Natural killer cell treated with Interleukin-12 subunit alpha and Interleukin-12 subunit beta and Interleukin-15 and Interleukin-18, amount 100 ng/mL, for 72 hours (primary cell): ENCODE measurements around the gene SUN3. TPM values are rescaled to one million over a fixed set of nuclear protein-coding genes. Genes with fewer than 3 reads are reported as not detected.
A peak's percentile ranks its signal among the peaks of the same experiment; 100 is the strongest.

ENCODE experiments used
- ATAC-seq, 2 donors: fragments of 150-1000 bp; cut with Tn5 transposase in 1 of 2; sonication (Bioruptor Pico), chemical (Tn5 transposase) in 1 of 2; 2 replicates each; pipeline ENCODE4 v1.10.0; 2021
- DNase-seq: peaks from one replicate; pipeline ENCODE4 v3.0.0; 2022; ENCODE audit warnings: low spot score
- H3K27ac Mint-ChIP-seq, 2 donors: 1 replicate in 1 of 2; 2 replicates in 1 of 2; pipeline ENCODE4 v1.8.0; 2022; ENCODE audit warnings: mixed read lengths in 2 of 2, mild to moderate bottlenecking in 1 of 2, moderate library complexity in 1 of 2
- H3K27me3 Mint-ChIP-seq, 2 donors: 1 replicate in 1 of 2; 2 replicates in 1 of 2; pipeline ENCODE4 v1.8.0; 2022; ENCODE audit warnings: mixed read lengths in 2 of 2
- H3K36me3 Mint-ChIP-seq: one replicate; pipeline ENCODE4 v1.8.0; 2022; ENCODE audit warnings: mixed read lengths
- H3K4me1 Mint-ChIP-seq, 2 donors: 1 replicate in 1 of 2; 2 replicates in 1 of 2; pipeline ENCODE4 v1.8.0; 2022; ENCODE audit warnings: low read depth in 2 of 2, mixed read lengths in 2 of 2, mild to moderate bottlenecking in 1 of 2
- H3K4me3 Mint-ChIP-seq: one replicate; pipeline ENCODE4 v1.8.0; 2022; ENCODE audit warnings: mixed read lengths
- H3K9me3 Mint-ChIP-seq: 2 replicates; pipeline ENCODE4 v1.8.0; 2022; ENCODE audit warnings: mixed read lengths
- total RNA-seq, 2 donors: library from RNA; stranded (reverse); gene quantifications; one replicate each; pipeline ENCODE4 v1.2.3, GENCODE V29; 2022

The SUN3 gene
- total RNA-seq, 2 donors from 2014 or later = 0.71 TPM; not detected in 1

DNA sequence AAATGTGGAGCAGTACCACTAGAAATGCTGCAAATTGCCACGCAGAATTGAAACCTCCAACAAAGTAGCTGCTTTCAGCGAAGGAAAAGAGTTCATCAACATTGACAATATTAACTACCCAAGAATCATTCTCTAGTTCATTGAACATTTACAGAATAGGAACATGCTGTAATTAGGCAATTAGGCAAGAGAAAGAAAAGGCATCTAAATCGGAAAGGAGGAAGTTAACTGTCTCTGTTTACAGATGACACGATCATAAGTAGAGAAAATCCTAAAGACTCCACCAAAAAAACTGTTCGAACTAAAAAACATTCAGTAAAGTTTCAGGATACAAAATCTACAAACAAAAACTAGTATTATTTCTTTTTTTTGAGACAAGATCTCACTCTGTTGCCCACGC lies 71.8 kb downstream of the SUN3 start:
- DNase-seq (no peak), ATAC-seq (no peak)
- Mint-ChIP-seq H3K36me3 (peaks cover 23% of the 10 kb centered on the region), H3K9me3 (no peaks in the 10 kb centered on the region), H3K4me1 (peaks cover 4 to 5% of the 10 kb centered on the region in 2 donors), H3K27ac (no peak overlapping the region), H3K27me3 (no peaks in the 10 kb centered on the region), H3K4me3 (no peak overlapping the region)

DNA sequence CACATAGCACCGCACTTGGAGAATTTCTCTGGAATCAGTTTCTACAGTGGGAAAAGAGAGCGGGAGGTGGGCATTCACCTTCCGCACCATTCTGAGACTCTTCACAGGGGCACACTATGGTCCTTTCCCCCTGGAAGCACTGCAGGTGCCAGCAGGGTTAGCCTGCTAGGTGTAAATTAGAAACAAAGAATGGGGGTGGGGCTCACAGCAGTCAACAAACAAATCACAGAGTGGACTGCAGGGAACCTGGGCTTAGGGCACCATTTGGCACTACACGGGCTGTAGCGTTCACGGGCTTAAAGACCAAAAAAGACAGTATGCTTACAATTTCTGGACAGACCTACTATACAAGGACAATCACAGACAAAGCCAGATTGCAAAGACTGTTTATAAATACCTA lies 72.7 kb downstream of the SUN3 start:
- no peaks in the 10 kb centered on the region for H3K27me3 Mint-ChIP-seq
- H3K4me1 Mint-ChIP-seq = peaks cover 4 to 5% of the 10 kb centered on the region in 2 donors
- H3K9me3 Mint-ChIP-seq = no peaks in the 10 kb centered on the region
- DNase-seq (no peak), ATAC-seq (no peak)
- no peak overlapping the region for H3K27ac Mint-ChIP-seq
- H3K4me3 Mint-ChIP-seq = no peak overlapping the region
- peaks cover 19% of the 10 kb centered on the region for H3K36me3 Mint-ChIP-seq

DNA sequence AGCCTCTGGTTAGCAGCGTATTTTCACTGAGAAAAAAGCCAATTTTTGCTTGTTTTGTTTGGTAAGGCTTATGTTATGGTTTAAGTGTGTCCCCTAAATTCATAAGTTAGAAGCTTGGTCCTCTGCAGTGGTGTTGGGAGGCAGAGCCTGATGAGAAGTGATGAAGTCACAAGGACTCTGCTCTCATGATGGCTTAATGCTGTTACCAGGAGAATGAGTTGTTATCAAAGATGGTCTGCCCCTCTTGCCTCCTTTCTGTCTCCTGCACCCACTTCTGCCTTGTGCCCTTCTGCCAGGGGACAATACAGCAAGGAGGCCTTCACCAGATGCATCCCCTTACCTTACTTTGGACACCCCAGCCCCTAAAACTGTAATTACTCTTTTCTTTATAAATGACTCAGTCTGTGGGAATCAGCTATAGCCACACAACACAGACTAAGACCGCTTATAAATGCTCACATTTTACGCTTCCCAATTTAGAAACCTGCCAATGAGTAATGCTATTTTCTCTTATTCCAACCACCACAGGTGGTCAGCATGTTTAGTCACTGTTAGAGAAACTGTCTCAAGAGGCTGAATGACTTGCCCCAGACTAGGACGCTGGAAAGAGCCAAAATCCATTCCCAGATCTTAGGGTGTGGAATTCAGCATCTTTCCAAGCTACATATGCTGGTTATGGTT lies 74.5 kb downstream of the SUN3 start:
- H3K9me3 Mint-ChIP-seq = no peaks in the 10 kb centered on the region
- H3K4me3 Mint-ChIP-seq = no peak overlapping the region
- ATAC-seq (peak in 1 of 2 donors; percentile 33), DNase-seq (no peak)
- H3K4me1 Mint-ChIP-seq = peaks cover 4 to 5% of the 10 kb centered on the region in 2 donors
- no peak overlapping the region for H3K27ac Mint-ChIP-seq
- no peaks in the 10 kb centered on the region for H3K27me3 Mint-ChIP-seq
- peaks cover 13% of the 10 kb centered on the region for H3K36me3 Mint-ChIP-seq

DNA sequence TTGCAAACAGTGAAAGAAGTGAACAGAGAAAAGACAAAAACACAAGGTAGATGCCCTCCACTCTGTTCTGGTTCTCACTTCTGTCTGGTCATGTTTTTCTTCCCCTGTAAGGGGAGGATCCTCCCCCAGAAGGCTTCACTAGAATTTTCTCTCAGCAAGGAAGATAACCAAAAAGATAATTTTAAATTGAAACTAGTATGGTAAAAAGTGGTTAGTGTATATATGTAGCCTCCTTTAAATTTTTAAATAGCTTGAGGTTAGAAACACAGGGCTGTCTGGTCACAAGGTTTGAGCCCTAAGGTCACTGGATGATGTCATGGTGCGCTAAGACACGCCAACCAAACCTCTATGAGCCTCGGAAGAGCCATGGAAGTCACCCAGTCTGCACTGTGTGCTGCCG lies 75.1 kb downstream of the SUN3 start:
- H3K4me3 Mint-ChIP-seq = no peak overlapping the region
- no peak overlapping the region for H3K27ac Mint-ChIP-seq
- no peaks in the 10 kb centered on the region for H3K9me3 Mint-ChIP-seq
- no peaks in the 10 kb centered on the region for H3K27me3 Mint-ChIP-seq
- no peak for DNase-seq
- H3K36me3 Mint-ChIP-seq = peaks cover 13% of the 10 kb centered on the region
- H3K4me1 Mint-ChIP-seq = peaks cover 4 to 5% of the 10 kb centered on the region in 2 donors
- ATAC-seq = no peak

DNA sequence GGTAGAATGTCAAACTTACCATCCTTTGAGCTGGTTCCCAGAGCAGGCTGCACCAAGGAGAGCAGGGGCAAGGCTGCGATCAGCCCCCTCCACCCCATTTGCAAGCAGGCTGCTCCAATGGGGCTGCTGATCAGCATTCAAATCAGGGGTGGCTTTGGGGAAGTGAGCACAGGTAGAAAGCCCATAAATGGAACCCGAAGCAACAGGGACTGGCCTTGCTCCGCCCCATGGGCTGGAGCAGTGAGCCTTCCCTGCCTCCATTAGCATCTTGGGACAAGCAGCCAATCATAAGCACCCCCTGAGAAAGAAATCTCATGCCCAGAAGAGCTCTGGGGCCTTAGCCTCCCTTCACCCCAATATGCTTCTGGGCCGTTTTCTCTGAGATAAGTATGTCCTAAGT lies 76.7 kb downstream of the SUN3 start:
- Mint-ChIP-seq H3K36me3 (peaks cover 6% of the 10 kb centered on the region), H3K4me3 (no peak overlapping the region), H3K27ac (no peak overlapping the region), H3K4me1 (no peaks in the 10 kb centered on the region), H3K9me3 (no peaks in the 10 kb centered on the region), H3K27me3 (no peaks in the 10 kb centered on the region)
- DNase-seq (no peak), ATAC-seq (peak in 1 of 2 donors; percentile 13)

DNA sequence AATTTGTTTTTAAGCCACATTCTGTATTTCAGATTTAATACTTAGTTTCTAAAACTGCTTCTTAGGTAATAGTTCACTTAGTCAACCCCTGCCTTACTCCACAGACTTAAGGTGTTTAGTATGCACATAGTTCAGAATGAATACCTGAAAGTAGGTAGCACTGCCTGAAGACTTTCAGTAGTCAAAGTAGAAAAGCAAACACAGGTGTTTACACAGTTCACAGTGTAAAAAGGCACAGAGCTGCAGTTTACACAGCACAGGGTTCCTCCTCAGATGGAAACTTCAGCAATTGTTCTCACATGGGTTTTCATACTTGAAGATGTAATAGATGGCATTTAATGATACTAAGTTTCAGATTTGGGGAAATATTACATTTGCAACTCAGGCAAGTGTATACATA lies 77.5 kb downstream of the SUN3 start:
- H3K27me3 Mint-ChIP-seq = no peaks in the 10 kb centered on the region
- ATAC-seq (no peak), DNase-seq (no peak)
- H3K4me3 Mint-ChIP-seq = no peak overlapping the region
- no peaks in the 10 kb centered on the region for H3K9me3 Mint-ChIP-seq
- H3K4me1 Mint-ChIP-seq = no peaks in the 10 kb centered on the region
- no peak overlapping the region for H3K27ac Mint-ChIP-seq
- peaks cover 6% of the 10 kb centered on the region for H3K36me3 Mint-ChIP-seq

DNA sequence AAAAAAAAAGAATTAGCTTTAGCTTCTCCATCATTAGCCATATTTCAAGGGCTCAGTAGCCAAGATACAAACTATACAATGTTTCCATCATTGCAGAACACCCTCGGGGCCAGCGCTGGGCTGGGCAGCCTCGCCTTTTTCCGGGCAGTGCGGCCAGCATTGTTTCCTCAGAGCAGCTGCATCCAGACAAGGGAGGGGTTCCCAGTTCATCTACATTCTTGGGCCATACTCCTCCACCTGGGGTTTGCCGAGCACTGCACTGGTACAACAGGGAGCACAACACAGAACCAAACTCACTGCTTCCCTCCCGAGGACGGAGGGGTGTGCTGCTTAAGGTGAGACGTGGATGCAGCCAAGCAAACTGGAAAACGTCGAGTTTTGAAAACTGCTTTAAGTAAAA lies 78.2 kb downstream of the SUN3 start:
- H3K27ac Mint-ChIP-seq = no peak overlapping the region
- H3K9me3 Mint-ChIP-seq = no peaks in the 10 kb centered on the region
- no peaks in the 10 kb centered on the region for H3K27me3 Mint-ChIP-seq
- no peak for ATAC-seq
- H3K4me1 Mint-ChIP-seq = no peaks in the 10 kb centered on the region
- H3K36me3 Mint-ChIP-seq = peaks cover 6% of the 10 kb centered on the region
- no peak for DNase-seq
- no peak overlapping the region for H3K4me3 Mint-ChIP-seq

DNA sequence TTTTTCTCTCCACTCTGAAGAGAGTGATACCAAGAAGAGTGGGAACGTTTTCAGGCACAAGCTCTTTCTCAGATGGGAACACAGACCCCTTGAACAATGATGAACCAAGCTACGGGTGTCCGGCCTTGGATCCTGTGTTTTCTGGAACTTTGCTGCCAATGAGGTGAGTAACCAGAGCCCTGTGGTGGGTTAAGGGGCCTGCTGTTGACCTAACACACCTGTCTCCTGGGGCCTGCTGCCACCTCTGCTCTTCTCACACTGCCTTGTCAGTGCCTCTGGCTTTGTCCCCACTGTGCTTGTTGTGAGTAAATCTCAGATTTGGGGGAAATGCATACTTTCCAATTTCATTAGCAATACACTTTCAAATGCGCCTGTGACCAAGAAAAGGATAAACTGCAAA lies 79.2 kb downstream of the SUN3 start:
- H3K9me3 Mint-ChIP-seq = no peaks in the 10 kb centered on the region
- H3K27ac Mint-ChIP-seq = no peak overlapping the region
- H3K36me3 Mint-ChIP-seq = peaks cover 3% of the 10 kb centered on the region
- no peak for ATAC-seq
- no peaks in the 10 kb centered on the region for H3K4me1 Mint-ChIP-seq
- DNase-seq = no peak
- no peak overlapping the region for H3K4me3 Mint-ChIP-seq
- no peaks in the 10 kb centered on the region for H3K27me3 Mint-ChIP-seq

DNA sequence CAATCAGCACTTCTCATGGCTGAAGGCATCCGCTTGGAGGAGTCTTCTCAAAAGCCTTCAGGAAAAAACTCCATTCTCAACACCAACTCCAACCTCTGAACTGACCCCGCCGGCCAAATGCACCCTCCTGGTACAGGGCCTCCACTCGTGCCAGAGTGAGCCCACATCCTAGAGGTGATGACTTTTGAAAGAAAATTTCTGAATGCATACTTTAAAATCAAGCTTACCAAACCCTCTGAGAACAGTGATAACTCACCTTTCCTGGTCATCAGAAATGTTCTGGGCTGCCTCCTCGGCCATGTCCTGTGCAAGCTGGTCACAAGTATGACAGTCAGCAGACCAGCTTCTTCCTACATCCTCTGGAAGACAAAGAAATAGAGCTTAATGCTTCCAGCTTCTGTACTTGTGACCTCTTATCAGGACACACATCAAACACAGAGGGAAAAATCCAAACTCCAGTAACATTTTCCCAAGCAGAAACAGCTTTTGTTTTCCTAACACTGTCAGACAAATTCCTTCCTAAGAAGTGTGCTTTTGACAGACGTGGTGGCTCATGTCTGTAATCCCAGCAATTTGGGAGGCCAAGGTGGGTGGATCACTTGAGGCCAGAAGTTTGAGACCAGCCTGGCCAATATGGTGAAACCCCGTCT lies 80.6 kb downstream of the SUN3 start, which contains the start of gene PKD1L1:
TSS of gene PKD1L1 (minus strand) at position 326 of the 650 bp plus-strand sequence. CDS start at position 300, 26 bp downstream.
- DNase-seq = no peak
- H3K4me3 Mint-ChIP-seq = no peak within 1 kb of the TSS
- no peaks in the 10 kb centered on the region for H3K9me3 Mint-ChIP-seq
- no peaks in the 10 kb centered on the region for H3K27me3 Mint-ChIP-seq
- no peaks in the 10 kb centered on the region for H3K4me1 Mint-ChIP-seq
- no peak for ATAC-seq
- no peaks in the 10 kb centered on the region for H3K36me3 Mint-ChIP-seq
- H3K27ac Mint-ChIP-seq = no peak within 1 kb of the TSS

DNA sequence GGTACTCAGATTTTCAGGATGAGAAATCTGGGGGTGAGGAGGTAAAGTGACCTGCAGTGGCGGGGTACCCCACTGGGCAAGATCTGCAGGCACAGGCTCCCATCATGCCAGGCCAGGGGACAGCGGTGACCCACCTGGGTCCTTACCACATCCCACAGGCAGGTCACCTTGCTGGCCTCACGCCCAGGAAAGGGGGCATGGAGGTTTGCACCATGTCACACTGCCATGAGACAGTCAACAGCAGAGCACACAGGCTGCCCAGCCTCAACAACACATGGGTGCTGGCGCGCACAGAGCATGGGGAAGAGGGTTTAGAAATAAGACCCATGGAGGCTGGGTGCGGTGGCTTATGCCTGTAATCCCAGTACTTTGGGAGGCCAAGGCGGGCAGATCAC lies 81.6 kb downstream of the SUN3 start:
- H3K4me1 Mint-ChIP-seq = no peaks in the 10 kb centered on the region
- H3K36me3 Mint-ChIP-seq = no peaks in the 10 kb centered on the region
- H3K9me3 Mint-ChIP-seq = no peaks in the 10 kb centered on the region
- ATAC-seq (no peak), DNase-seq (no peak)
- no peaks in the 10 kb centered on the region for H3K27me3 Mint-ChIP-seq
- no peak overlapping the region for H3K4me3 Mint-ChIP-seq
- H3K27ac Mint-ChIP-seq = no peak overlapping the region

DNA sequence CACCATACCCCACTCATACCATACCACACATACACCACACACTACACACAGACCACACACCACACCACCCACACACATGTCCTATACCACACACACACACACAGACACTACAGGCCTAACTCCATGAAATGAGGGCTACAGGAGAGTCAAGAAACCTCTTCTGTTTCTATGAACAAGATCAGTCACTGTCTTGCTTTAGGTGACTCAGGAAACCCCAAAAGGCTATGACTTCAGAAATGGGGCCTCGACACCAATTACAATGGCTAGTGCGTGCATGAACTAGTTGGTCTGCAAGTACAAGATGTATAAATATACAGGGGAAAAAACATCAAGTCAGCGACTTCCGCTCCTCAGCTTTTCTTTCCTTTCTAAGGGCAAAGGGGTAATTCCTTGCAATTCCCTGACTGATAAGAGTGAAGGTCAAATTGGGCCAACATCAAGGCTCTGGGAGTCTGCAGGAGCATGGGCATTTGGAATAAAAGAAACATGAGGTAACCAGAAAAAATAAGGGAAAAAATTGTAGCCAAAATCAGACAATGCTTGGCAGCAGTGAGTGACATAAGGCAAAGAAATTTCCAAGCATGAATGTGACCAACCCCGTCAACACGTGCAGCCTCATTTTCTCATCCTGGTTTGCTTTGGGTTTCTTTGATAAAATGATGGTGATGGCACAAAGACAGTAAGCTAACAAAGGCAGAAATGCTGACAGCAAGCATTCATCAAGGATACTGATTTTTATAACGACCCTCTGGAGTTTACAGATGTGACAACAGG lies 82.1 kb downstream of the SUN3 start:
- H3K36me3 Mint-ChIP-seq = no peaks in the 10 kb centered on the region
- H3K4me1 Mint-ChIP-seq = no peaks in the 10 kb centered on the region
- DNase-seq (no peak), ATAC-seq (peak in 1 of 2 donors; percentile 34)
- no peak overlapping the region for H3K4me3 Mint-ChIP-seq
- no peaks in the 10 kb centered on the region for H3K9me3 Mint-ChIP-seq
- no peaks in the 10 kb centered on the region for H3K27me3 Mint-ChIP-seq
- H3K27ac Mint-ChIP-seq = no peak overlapping the region

DNA sequence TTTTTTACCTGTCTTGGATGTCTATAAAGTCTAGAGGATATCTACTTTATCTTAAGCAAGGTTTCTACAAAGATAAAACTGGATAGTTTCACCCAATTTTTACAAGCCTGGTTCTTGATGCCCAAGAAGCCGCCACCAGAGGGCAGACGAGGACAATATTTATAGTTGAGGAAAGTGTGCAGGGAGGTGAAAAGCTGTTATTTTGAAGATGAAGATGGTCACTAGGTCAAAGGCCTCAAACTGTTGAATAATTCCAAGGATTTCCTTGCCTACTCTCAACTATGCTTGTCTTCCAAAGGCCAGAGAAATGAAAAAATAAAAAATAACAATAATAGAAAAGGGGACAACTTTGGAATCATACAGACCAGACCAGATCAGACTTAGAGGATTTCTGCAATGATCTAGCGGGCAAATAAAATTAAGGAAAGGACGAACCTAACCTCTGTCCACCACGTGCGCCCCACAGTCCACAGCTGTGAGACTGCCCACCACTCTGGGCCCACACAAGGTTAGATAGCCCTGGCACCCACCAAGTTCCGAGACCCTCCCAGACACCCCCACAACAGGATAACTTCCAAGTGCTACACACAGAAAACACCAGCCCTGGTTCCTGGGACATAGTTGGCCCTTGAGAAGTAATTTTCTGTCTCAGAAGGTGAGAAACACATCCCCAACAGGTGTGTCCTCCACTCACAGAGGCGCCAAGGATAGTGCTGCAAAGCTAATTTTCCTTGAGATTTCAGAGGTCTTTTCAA lies 83.5 kb downstream of the SUN3 start:
- Mint-ChIP-seq H3K4me1 (no peaks in the 10 kb centered on the region), H3K9me3 (no peaks in the 10 kb centered on the region), H3K27ac (no peak overlapping the region), H3K4me3 (no peak overlapping the region), H3K36me3 (no peaks in the 10 kb centered on the region), H3K27me3 (no peaks in the 10 kb centered on the region)
- DNase-seq = no peak
- no peak for ATAC-seq

DNA sequence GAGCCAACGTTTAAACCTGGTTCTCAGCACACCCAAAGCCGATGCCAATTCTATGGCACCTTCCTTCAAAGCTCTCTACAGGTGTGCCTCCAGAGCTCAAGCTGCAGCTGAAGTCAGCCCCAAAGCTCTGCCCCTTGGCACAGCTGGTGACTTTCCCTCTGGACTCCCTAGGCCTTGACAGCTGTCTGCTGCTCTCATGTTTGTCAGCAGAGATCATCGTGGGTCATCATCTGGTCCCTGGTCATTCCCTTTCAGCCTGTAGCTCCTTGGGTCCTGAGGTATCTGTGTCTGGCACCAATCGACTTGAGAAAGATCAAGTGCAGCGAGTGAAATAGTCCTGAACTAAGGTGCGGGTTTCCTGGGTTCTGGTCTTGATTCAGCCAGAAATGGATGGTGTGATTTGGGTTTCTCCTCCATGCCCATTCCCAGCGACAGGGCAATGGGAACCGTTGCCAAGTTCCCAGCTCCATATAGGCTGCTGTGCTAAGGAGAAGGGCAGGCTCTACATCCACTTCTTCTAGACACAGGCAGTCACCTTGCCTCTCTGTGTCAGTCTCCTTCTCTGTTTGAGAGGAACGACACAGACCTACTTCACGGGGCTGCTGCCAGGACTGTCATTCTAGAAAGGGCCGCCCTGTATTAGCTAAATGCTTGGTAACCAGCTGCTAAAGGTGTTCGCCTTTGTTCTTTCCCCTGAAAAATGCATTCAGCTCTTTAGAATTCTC lies 84.2 kb downstream of the SUN3 start:
- Mint-ChIP-seq H3K4me3 (no peak overlapping the region), H3K27ac (no peak overlapping the region)
- ATAC-seq = no peak

More for the DNA sequence above, 84.2 kb downstream of the SUN3 start:
- no peaks in the 10 kb centered on the region for H3K36me3 Mint-ChIP-seq
- H3K27me3 Mint-ChIP-seq = no peaks in the 10 kb centered on the region
- no peak for DNase-seq
- no peaks in the 10 kb centered on the region for H3K4me1 Mint-ChIP-seq
- H3K9me3 Mint-ChIP-seq = no peaks in the 10 kb centered on the region
